ENCODE data around the gene GPR82.

DNA sequence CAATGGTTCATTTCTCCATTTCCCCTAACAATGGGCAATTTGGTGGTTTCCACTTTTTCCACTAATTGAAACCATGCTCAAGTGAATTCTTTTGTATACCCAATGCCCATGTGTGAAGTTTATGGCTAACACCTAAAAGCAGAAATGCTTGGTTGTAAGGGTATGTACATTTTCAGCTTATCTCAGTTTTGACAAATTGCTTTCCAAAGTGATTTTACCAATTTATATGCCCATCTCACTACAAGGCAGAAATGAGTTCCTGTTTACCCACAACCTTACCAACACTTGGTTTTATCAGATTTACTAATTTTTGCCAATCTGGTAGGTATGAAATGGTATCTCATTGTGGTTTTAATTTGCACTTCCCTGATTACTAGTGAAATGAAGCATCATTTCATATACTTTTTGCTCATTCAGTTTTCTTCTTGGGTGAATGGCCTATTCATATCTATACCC, 20.4 kb upstream of the GPR82 start:
- TF ChIP-seq POLR2AphosphoS2 (conservative IDR thresholded peaks at IDR 0.05; ENCODE audit: low read length) (no peak), RCOR1 (IDR thresholded peaks at IDR 0.05; ENCODE audit: low read depth, low read length) (no peak), KDM1A (IDR thresholded peaks at IDR 0.05; ENCODE audit: low read depth) (no peak), RFX5 (IDR thresholded peaks at IDR 0.05) (no peak), RAD21 (conservative IDR thresholded peaks at IDR 0.05 in 1 of 2, IDR thresholded peaks at IDR 0.05 in 1 of 2) (no peak), NPAS2 (CRISPR knock-in tag; IDR thresholded peaks at IDR 0.05; ENCODE audit: borderline replicate concordance) (no peak)
- TF ChIP-seq, protein P1, sequence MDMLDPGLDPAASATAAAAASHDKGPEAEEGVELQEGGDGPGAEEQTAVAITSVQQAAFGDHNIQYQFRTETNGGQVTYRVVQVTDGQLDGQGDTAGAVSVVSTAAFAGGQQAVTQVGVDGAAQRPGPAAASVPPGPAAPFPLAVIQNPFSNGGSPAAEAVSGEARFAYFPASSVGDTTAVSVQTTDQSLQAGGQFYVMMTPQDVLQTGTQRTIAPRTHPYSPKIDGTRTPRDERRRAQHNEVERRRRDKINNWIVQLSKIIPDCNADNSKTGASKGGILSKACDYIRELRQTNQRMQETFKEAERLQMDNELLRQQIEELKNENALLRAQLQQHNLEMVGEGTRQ (IDR thresholded peaks at IDR 0.05): no peak
- TF ChIP-seq, protein P2, sequence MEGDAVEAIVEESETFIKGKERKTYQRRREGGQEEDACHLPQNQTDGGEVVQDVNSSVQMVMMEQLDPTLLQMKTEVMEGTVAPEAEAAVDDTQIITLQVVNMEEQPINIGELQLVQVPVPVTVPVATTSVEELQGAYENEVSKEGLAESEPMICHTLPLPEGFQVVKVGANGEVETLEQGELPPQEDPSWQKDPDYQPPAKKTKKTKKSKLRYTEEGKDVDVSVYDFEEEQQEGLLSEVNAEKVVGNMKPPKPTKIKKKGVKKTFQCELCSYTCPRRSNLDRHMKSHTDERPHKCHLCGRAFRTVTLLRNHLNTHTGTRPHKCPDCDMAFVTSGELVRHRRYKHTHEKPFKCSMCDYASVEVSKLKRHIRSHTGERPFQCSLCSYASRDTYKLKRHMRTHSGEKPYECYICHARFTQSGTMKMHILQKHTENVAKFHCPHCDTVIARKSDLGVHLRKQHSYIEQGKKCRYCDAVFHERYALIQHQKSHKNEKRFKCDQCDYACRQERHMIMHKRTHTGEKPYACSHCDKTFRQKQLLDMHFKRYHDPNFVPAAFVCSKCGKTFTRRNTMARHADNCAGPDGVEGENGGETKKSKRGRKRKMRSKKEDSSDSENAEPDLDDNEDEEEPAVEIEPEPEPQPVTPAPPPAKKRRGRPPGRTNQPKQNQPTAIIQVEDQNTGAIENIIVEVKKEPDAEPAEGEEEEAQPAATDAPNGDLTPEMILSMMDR (IDR thresholded peaks at IDR 0.05): no peak

All from A549 (cell line).